ENCODE measurements around the gene MVB12B.
A peak's percentile ranks its signal among the peaks of the same experiment; 100 is the strongest.

MVB12B gene

DNA sequence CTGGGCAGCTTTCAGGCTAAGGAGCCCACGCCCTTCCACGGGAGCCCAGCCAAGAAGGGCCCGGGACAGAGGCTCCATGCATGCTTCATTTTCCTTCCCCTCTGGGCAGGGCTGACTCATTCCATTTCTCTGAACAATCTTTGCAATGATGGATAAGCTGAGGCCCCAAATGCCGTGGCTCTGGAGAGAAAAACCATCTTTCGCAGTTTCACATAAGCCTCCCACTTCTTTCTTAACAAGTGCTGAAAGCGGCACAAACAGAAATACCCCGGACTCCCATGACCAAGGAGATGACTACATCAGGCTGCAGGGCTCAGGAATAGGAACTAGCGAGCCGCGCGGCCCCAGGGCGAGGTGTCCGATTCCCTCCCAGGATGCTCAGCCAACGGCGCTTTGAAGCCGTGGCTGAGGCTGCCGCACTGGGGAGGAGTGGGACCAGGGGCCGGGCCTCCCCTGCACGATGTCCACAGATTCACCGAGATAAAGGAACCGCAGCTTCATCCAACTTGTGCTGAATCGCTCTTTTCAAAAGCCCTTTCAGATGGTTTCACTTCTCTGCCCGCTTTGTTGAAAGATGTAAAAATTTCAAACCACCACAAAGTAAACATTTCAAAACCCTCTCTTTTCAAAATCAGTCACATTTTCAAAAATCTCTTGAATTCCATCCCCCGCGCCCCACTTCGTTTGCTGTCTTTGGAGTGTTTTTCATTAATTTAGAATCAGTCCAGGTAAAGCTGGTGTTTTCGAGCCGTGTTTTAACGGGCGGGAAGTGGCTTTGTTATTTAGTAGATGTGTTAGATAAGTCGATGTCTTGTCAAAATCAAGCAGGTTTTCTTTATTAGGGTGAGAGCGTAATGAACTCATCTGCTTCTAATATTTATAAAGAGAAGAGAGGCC, 190.6 kb downstream of the MVB12B start:
- in situ Hi-C loops (cut with MboI; ENCODE audit: low pct_unique_long_range_greater_than_20kb, low sequenced_read_pairs, unreplicated experiment): no loop called here
- TF ChIP-seq, protein P1, sequence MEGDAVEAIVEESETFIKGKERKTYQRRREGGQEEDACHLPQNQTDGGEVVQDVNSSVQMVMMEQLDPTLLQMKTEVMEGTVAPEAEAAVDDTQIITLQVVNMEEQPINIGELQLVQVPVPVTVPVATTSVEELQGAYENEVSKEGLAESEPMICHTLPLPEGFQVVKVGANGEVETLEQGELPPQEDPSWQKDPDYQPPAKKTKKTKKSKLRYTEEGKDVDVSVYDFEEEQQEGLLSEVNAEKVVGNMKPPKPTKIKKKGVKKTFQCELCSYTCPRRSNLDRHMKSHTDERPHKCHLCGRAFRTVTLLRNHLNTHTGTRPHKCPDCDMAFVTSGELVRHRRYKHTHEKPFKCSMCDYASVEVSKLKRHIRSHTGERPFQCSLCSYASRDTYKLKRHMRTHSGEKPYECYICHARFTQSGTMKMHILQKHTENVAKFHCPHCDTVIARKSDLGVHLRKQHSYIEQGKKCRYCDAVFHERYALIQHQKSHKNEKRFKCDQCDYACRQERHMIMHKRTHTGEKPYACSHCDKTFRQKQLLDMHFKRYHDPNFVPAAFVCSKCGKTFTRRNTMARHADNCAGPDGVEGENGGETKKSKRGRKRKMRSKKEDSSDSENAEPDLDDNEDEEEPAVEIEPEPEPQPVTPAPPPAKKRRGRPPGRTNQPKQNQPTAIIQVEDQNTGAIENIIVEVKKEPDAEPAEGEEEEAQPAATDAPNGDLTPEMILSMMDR (IDR thresholded peaks at IDR 0.05; ENCODE audit: extremely low read depth, insufficient read depth, missing control alignments): no peak
- DNase-seq (ENCODE audit: low spot score): peak; percentile 64

DNA sequence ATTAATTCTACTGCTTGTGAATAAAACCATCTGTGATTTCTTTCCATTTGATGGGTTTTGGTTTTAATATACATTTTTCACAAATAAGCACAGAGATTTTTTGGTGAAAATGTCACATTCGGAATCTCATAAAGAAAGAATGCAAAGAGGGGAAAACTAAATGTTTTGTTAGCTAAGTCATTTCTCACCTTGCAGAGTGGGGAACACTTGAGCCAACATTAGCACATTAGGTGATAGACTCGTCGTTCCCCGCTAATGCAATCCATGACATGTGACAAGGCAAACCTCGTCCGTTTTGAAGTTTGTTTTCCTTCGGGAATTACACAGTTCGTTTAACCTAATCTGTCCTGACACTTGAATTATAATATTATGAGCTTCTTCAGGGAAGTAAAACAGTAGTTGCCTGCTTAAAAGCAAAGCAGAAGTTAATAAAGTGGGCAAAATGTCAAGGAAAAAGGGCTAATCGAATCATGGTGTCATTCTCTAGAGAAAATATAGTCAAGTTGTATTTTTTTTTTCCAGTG, 191.3 kb downstream of the MVB12B start:
- DNase-seq (ENCODE audit: low spot score): no peak
- in situ Hi-C loops (cut with MboI; ENCODE audit: low pct_unique_long_range_greater_than_20kb, low sequenced_read_pairs, unreplicated experiment): no loop called here
- TF ChIP-seq, protein P1 (IDR thresholded peaks at IDR 0.05; ENCODE audit: extremely low read depth, insufficient read depth, missing control alignments): no peak

DNA sequence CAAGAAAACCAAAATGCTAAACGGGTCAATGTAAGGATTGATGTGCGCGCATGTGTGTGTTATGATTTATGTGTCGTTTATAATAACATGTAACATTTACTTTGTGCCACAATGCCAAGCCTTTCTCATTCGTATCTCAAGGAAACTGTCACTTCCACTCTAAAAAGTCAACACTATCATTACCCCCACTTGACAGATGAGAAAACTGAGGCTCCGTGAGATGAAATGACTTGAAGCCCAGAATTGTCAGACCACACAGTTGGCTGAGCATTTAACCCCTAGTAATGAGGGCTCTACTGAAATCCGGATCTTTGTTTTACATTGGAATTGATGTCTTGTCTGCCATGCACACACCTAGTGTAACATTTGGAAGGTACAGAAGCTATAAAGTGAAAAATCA, 192.1 kb downstream of the MVB12B start:
- DNase-seq (ENCODE audit: low spot score): no peak
- TF ChIP-seq, protein P1 (IDR thresholded peaks at IDR 0.05; ENCODE audit: extremely low read depth, insufficient read depth, missing control alignments): no peak
- in situ Hi-C loops (cut with MboI; ENCODE audit: low pct_unique_long_range_greater_than_20kb, low sequenced_read_pairs, unreplicated experiment): no loop called here

DNA sequence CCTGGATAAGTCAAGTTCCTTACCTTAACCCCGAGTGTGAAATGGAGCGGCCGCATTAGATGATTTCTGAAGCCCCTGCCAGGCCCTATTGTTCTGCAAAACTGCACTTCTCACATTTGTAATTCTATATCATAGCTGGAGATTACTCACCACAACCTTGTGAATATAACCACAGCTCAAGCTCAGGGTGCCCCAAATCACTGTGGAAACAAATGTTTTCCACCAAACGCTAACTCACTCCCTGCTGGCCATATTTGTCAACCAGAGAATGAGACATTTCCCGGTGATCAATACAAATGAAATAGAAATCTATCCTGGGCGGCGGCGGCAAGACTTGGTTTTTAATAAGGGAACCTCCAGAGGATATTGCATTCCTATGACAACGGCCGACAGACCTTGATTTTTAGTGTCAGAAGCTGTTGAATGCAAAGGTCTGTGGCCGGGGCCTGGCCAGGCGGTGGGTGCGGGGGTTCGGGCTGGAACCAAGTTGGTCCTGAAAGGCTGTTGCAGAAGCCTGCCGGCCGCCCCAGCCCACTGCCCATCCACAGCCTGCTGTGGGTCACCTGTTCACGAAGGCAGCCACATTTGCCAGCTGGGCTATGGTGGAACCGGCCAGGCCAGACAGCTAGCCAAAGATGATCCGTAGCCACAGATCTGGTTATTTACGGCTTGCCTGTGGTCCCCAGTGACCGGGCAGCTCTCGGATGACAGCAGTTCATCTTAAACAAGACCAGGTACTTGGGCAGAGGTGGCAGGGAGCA, 193.2 kb downstream of the MVB12B start:
- in situ Hi-C loops (cut with MboI; ENCODE audit: low pct_unique_long_range_greater_than_20kb, low sequenced_read_pairs, unreplicated experiment): no loop called here
- TF ChIP-seq, protein P1 (IDR thresholded peaks at IDR 0.05; ENCODE audit: extremely low read depth, insufficient read depth, missing control alignments): no peak
- no peak for DNase-seq (ENCODE audit: low spot score)

DNA sequence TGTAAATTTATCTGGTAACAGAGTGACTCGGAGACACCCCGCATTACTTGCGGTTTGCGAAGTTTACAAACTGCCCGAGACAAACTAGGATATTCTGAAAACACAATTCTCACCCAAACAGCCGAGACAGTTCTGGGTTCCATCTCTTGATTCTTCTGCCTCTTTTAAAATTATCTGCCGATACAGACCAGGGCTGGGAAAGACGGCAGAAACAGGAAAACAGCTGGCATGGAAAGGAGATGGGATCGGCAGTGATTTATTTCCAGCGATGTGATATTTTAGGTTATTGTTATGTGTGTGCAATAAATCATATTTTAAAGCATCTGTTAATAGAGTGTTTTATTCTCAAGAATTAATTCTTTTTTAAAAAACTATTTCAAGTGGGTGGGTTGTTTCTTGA, 193.8 kb downstream of the MVB12B start:
- TF ChIP-seq, protein P1 (IDR thresholded peaks at IDR 0.05; ENCODE audit: extremely low read depth, insufficient read depth, missing control alignments): no peak
- in situ Hi-C loops (cut with MboI; ENCODE audit: low pct_unique_long_range_greater_than_20kb, low sequenced_read_pairs, unreplicated experiment): no loop called here
- no peak for DNase-seq (ENCODE audit: low spot score)

DNA sequence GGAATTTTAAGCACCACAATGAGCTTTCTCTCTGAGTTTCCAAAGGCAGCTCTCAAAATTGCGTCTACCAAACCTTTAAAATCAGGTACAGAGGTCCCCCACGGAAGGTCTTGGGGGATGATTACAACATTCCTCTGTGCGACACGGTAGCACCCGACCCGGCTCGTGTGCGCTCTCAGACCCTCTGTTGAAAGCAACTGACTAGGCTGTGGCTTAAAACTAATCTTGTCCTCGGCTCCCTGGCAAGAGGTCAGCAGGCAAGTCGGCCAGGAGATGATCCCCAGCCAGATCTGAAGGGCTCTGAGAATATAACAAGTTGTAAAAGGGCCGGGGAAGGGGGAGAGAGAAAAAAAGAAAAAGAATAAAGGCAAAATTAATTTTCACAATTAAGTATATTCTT, 194.5 kb downstream of the MVB12B start:
- TF ChIP-seq, protein P1 (IDR thresholded peaks at IDR 0.05; ENCODE audit: extremely low read depth, insufficient read depth, missing control alignments): no peak
- no peak for DNase-seq (ENCODE audit: low spot score)
- in situ Hi-C loops (cut with MboI; ENCODE audit: low pct_unique_long_range_greater_than_20kb, low sequenced_read_pairs, unreplicated experiment): no loop called here
